Tibial nerve (tissue), 4 donors: Measurements from ENCODE around the gene TPSD1. TPM values are rescaled to one million over a fixed set of nuclear protein-coding genes. Genes with fewer than 3 reads are reported as not detected.
"Not testable (repeated sequence)": the region's sequence is repeated elsewhere in the genome, so short reads cannot be mapped to it uniquely, and the experiment has no call there.

Experiments
- DNase-seq, 2 donors: peaks; one replicate each; pipeline ENCODE4 v3.0.0-alpha.2; 2019; ENCODE audit warnings: low spot score in 2 of 2
- H3K27ac ChIP-seq, 4 donors: fragments of 200-600 bp; sonication (generic) in 3 of 4; one replicate each; pipeline ENCODE4 v1.5.1; 2017 to 2019; ENCODE audit warnings: mild to moderate bottlenecking in 1 of 4
- H3K27me3 ChIP-seq, 2 donors: fragments of 200-600 bp; sonication (generic) in 1 of 2; one replicate each; pipeline versions ENCODE4 v1.5.1 to v1.6.0; 2017 to 2019
- H3K36me3 ChIP-seq, 3 donors: fragments of 200-600 bp; sonication (generic); one replicate each; pipeline ENCODE4 v1.5.1; 2018 to 2019
- H3K4me1 ChIP-seq, 4 donors: fragments of 200-600 bp; sonication (generic) in 3 of 4; one replicate each; pipeline ENCODE4 v1.5.1; 2017 to 2019
- H3K4me3 ChIP-seq, 4 donors: fragments of 200-600 bp; sonication (generic) in 3 of 4; one replicate each; pipeline ENCODE4 v1.5.1; 2017 to 2019; ENCODE audit warnings: mild to moderate bottlenecking in 1 of 4, moderate library complexity in 1 of 4
- H3K9me3 ChIP-seq, 4 donors: fragments of 200-600 bp; sonication (generic) in 3 of 4; one replicate each; pipeline ENCODE4 v1.5.1; 2017 to 2019
- EP300 ChIP-seq, 2 donors: sonication (generic); formaldehyde crosslinking; IDR thresholded peaks; one replicate each; pipeline ENCODE4 v1.6.1; 2017; ENCODE audit warnings: antibody characterized with exemption in 2 of 2, mild to moderate bottlenecking in 1 of 2
- POLR2A ChIP-seq, 2 donors: fragments of 450-650 bp; IDR thresholded peaks; one replicate each; pipeline ENCODE4 v1.6.1; 2017; ENCODE audit warnings: antibody characterized with exemption in 2 of 2, mild to moderate bottlenecking in 2 of 2, moderate library complexity in 2 of 2
- WGBS, 2 donors: methylation state at CpG; one replicate each; pipeline ENCODE4 v1.1.5; 2018; 5-methylcytosine and 5-hydroxymethylcytosine counted together
- total RNA-seq, 4 donors: library from RNA; depleted of rRNA; stranded (reverse); fragments of >200 nt; gene quantifications; one replicate each; pipeline ENCODE4 v1.1.0, GENCODE V29; 2016
- TF ChIP-seq, protein P1 (sequence below), 5 experiments: fragments of 200-600 bp in 3 of 5; fragments of 450-650 bp in 2 of 5; sonication (generic) in 3 of 5; IDR thresholded peaks; one replicate each; pipeline ENCODE4 v1.5.1; 2016 to 2019; ENCODE audit warnings: antibody characterized with exemption in 5 of 5, mild to moderate bottlenecking in 3 of 5, moderate library complexity in 2 of 5

TPSD1 gene
- total RNA-seq, 4 donors from 2014 or later, result 2.7 to 14.0 (median 6.3) TPM; not detected in 1

DNA sequence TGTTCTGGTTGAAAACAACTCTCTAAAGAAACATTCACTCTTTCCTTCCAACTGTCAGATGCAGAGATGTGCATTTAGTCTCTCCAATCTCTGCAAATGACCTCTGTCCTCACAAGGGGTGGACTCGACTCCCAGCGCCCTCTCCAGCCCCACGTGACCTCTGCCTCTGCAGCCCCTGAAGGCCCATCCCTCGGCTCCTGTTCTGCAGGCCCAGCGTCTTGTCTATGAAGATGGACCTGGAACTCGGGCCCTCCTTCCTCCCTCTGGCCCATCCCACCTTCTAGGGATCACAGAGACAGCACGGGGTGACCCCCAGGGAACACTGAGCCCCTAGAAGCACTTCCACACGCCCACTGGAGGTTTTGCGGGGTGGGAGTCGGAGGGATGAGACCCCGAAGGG lies 12.5 kb upstream of the TPSD1 start:
- not testable (repeated sequence) for H3K4me3 ChIP-seq, DNase-seq, H3K4me1 ChIP-seq, H3K36me3 ChIP-seq, H3K27ac ChIP-seq, H3K9me3 ChIP-seq
- peaks cover 0 to 27% of the 10 kb centered on the region in 2 donors for H3K27me3 ChIP-seq
- 28 to 41% methylated on average over 6 of the region's 11 CpGs for WGBS, 2 donors

DNA sequence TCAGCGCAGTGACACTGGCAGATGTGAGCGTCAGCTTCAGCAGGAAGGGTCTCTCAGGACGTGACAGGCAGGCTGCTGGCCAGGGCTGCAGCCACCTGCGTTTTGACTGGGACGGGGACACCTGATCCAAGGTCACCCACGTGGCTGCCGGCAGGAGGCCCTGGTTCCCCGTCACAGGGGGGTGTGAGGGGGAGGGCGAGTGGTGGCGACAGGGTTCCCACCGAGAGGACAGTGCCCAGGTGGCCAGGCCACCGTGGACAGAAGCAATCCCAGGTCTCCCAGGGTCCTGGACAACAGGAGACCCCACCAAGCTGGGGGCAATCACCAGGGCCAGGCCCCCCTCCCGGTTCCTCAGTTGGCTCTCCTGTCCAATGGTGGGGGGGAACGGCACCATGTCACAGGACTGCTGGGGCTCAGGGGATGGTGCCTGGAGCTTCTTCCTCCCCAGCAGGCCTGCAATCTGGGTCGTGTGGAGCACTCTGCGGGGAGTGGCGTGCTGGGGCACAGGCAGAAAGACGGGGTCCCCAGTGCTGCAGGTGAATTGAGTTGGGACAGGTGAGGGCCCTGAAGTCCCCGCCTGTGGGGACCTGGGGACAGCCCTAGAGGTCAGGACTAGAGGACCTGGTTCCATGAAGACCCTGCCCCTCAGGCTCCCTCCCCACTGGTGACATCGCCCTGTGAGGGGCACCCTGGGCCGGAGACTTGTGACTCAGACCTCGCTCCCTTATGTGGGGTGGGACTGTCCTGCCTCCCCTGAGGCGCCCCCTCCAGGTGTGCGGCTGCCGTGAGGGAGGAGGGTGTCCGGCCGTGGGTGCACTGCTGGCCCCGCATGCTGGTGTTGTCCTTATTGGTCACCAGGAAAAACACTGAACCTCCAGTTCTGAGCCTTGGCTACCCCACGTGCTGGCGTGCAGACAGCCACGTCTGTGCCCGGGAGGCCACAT lies 11.7 kb upstream of the TPSD1 start:
- not testable (repeated sequence) for H3K36me3 ChIP-seq, H3K9me3 ChIP-seq, DNase-seq, H3K4me3 ChIP-seq, H3K4me1 ChIP-seq, H3K27ac ChIP-seq
- peaks cover 0 to 27% of the 10 kb centered on the region in 2 donors for H3K27me3 ChIP-seq
- 68 to 70% methylated on average over 15 to 17 of the region's 32 CpGs for WGBS, 2 donors

DNA sequence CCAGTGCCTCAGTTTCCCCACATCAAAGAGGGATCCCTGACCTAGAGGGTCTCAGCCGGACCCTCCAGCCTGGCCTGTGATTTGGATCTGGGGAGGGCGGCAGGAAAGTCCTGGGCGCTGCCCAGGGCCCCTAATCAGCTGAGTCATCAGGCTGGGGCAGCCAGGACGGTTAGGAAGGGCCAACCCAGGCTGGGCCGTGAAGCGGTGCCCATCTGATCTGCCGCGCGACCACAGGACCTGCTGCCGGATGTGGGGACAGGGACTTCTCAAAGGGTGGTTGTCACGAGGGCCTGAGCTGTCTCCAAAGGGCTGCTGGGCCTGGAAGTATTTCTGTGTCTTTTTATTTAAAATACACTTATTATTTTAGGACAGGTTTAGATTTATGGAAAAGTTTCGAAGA lies 11.0 kb upstream of the TPSD1 start:
- H3K9me3 ChIP-seq, result no peaks in the 10 kb centered on the region
- H3K27ac ChIP-seq, result no peak overlapping the region
- TF ChIP-seq POLR2A (IDR thresholded peaks at IDR 0.05) (no peak), EP300 (IDR thresholded peaks at IDR 0.05) (no peak)
- TF ChIP-seq, protein P1, sequence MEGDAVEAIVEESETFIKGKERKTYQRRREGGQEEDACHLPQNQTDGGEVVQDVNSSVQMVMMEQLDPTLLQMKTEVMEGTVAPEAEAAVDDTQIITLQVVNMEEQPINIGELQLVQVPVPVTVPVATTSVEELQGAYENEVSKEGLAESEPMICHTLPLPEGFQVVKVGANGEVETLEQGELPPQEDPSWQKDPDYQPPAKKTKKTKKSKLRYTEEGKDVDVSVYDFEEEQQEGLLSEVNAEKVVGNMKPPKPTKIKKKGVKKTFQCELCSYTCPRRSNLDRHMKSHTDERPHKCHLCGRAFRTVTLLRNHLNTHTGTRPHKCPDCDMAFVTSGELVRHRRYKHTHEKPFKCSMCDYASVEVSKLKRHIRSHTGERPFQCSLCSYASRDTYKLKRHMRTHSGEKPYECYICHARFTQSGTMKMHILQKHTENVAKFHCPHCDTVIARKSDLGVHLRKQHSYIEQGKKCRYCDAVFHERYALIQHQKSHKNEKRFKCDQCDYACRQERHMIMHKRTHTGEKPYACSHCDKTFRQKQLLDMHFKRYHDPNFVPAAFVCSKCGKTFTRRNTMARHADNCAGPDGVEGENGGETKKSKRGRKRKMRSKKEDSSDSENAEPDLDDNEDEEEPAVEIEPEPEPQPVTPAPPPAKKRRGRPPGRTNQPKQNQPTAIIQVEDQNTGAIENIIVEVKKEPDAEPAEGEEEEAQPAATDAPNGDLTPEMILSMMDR (IDR thresholded peaks at IDR 0.05), result no peak
- DNase-seq, result no peak
- no peaks in the 10 kb centered on the region for H3K36me3 ChIP-seq
- peaks cover 0 to 23% of the 10 kb centered on the region in 2 donors for H3K27me3 ChIP-seq
- H3K4me3 ChIP-seq, result no peak overlapping the region
- WGBS, 2 donors, result 57 to 76% methylated on average over 9 to 10 of the region's 12 CpGs
- no peaks in the 10 kb centered on the region for H3K4me1 ChIP-seq

DNA sequence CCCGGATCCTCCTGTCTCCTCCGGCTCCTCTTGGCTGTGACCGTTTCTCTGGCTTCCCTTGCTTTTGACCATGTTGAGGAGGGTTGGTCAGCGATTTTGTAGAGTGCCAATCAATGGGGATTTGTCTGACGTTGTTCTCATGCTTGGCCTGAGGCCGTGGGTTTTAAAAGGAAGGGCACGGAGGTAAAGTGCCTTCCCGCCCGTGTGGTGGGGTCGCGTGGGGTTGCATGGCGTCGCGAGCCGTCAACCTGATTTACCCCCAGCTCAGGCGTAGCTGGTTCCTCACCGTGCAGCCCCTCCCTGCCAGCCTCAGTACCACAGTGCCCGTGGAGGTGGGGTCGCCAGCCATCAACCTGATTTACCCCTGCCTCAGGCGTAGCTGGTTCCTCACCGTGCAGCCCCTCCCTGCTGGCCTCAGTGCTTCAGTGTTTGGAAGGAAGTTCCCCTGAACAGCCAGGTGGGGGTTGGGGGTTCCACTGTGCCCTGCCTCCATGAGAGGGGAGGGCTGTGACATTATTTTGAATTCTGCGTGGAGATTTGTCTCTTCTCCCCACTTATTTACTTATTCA lies 10.3 kb upstream of the TPSD1 start:
- Histone ChIP-seq H3K4me1 (no peaks in the 10 kb centered on the region), H3K36me3 (no peaks in the 10 kb centered on the region), H3K27me3 (peaks cover 0 to 22% of the 10 kb centered on the region in 2 donors), H3K4me3 (no peak overlapping the region), H3K27ac (no peak overlapping the region), H3K9me3 (no peaks in the 10 kb centered on the region)
- DNase-seq, result no peak
- TF ChIP-seq EP300 (IDR thresholded peaks at IDR 0.05), result no peak
- no peak for TF ChIP-seq POLR2A (IDR thresholded peaks at IDR 0.05)
- TF ChIP-seq, protein P1 (IDR thresholded peaks at IDR 0.05), result no peak
- 27 to 29% methylated on average over 22 of the region's 22 CpGs for WGBS, 2 donors

DNA sequence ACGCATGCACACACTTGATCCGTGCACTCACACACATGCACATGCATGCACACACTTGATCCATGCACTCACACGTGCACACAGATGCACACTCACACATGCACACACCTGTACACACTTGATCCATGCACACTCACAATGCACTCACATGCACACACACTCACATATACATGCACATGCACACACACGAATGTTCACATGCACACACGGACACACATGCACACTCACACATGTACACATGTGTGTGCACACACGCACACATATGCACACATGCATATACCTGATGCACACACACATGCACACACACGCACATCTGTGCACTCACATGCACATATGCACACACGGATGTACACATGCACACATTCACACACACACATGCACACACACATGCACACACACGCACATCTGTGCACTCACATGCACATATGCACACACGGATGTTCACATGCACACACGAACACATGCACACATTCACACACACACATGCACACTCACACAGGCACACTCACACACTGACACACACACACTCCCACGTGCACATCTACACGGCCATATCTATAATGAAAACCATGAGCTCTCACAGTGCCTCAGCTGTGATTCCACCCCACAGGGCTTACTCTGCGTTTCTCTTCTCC lies 7.8 kb upstream of the TPSD1 start:
- H3K4me3 ChIP-seq, H3K4me1 ChIP-seq, H3K27ac ChIP-seq, H3K36me3 ChIP-seq, H3K9me3 ChIP-seq, DNase-seq: not testable (repeated sequence)
- H3K27me3 ChIP-seq, result peaks cover 0 to 22% of the 10 kb centered on the region in 2 donors
- WGBS, 2 donors, result 81 to 89% methylated on average over 13 to 14 of the region's 14 CpGs

DNA sequence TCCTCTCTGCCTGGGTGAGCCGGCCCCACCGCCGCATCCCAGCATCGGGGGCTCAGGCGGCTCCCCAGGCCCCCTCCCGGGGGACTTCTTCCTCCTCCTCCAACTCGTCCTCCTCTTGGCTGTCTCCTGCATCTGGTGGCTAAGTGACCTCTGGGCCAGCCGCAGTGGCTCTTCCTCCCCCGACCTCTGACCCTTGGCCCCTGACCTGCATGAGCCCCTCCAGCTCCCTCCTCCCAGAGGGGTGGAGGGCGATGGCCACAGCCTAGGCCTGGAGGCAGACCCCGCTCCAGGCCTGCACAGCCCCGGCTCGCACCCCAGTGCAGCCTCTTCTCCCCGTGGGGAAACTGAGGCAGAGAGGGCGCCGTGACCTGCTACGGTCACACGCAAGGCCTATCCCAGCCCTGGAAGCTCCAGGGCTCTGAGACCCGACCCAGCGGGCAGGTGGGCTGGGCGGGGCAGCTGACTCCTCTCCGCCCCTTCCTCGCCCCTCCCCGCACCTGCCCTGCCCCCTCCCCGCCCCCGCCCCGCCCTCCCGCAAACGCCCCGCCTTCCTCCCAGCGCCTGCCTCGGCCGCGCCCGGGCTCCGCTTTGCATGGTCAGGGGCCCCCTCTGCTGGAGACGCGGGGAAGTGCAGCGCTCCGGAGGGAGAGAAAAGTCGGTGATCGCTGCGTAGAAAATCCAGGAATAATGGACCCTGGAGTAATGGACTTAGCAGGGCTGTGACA lies 6.7 kb upstream of the TPSD1 start:
- H3K4me1 ChIP-seq, H3K9me3 ChIP-seq, DNase-seq, H3K4me3 ChIP-seq, H3K36me3 ChIP-seq, H3K27ac ChIP-seq: not testable (repeated sequence)
- no CpG with 5 or more reads among the region's 43 CpGs for WGBS, 2 donors
- H3K27me3 ChIP-seq, result peaks cover 0 to 22% of the 10 kb centered on the region in 2 donors

DNA sequence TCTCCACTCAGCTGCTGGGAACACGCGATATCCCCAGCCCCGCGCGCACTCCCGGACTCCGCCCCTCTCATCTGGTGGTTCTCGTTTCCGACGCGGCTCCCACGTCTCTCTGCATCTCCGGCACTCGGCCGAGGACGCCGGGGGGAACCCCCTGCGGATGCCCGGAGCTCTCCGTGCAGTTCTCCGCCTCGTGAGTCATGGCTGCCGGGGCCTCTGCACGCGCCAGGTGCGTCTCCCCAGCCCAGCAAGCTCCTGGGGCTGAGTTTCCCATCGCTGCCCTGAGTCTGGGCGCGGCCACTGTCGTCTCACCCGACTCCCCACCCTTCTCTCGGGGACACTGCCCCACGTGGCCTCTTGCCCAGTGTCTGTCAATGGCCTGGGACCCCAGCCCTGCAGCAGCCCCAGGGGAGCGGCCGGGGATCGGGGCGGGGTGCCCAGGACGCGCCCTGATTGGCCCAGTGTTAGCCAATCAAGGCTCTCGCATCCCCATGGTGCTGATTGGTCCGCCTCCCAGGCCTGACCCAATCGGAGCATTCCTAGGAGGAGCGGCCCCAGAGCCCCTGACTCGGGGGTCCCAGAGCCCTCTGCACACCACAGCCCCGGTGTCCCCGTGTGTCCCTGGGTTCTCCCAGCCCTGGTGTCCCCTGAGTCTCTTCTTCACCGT lies 2.0 kb upstream of the TPSD1 start:
- WGBS, 2 donors, result no CpG with 5 or more reads among the region's 47 CpGs

DNA sequence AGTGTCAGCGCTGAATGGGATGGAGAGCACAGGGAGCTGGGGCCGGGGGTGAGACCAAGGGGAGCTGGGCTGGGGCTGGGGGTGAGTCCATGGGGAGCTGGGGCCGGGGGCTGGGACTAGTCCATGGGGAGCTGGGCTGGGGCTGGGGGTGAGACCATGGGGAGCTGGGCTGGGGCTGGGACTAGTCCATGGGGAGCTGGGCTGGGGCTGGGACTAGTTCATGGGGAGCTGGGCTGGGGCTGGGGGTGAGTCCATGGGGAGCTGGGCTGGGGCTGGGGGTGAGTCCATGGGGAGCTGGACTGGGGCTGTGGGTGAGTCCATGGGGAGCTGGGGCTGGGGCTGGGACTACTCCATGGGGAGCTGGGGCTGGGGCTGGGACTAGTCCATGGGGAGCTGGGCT lies 1.0 kb upstream of the TPSD1 start:
- not testable (repeated sequence) for H3K36me3 ChIP-seq, H3K27ac ChIP-seq, H3K4me1 ChIP-seq, H3K9me3 ChIP-seq, DNase-seq, H3K4me3 ChIP-seq
- 83% methylated on average over 2 of the region's 3 CpGs; no CpG with 5 or more reads in 1 of the 2 donors for WGBS, 2 donors
- H3K27me3 ChIP-seq, result peaks cover 0 to 35% of the 10 kb centered on the region in 2 donors

More for the DNA sequence above, 2.0 kb upstream of the TPSD1 start:
- H3K36me3 ChIP-seq, H3K9me3 ChIP-seq, H3K4me3 ChIP-seq, DNase-seq, H3K4me1 ChIP-seq, H3K27ac ChIP-seq: not testable (repeated sequence)
- peaks cover 0 to 25% of the 10 kb centered on the region in 2 donors for H3K27me3 ChIP-seq

DNA sequence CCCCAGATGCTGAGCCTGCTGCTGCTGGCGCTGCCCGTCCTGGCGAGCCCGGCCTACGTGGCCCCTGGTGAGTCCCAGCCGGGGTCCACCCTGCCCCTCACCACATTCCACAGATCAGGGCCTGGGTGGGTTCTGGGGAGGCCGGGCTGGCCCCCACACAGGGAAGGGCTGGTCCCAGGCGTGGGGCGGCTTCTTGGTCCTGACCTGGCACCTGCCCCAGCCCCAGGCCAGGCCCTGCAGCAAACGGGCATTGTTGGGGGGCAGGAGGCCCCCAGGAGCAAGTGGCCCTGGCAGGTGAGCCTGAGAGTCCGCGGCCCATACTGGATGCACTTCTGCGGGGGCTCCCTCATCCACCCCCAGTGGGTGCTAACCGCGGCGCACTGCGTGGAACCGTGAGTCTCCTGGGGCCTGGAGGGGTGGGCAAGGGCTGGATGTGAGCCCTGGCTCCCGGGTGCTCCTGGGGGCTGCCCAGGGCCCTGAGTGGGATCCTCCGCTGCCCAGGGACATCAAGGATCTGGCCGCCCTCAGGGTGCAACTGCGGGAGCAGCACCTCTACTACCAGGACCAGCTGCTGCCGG lies 516 bp downstream of the TPSD1 start:
- not testable (repeated sequence) for DNase-seq, H3K36me3 ChIP-seq, H3K4me1 ChIP-seq, H3K9me3 ChIP-seq, H3K27ac ChIP-seq, H3K4me3 ChIP-seq
- WGBS, 2 donors, result 78 to 88% methylated on average over 13 to 16 of the region's 23 CpGs
- H3K27me3 ChIP-seq, result peaks cover 0 to 50% of the 10 kb centered on the region in 2 donors
